GM19328 (cell line): ENCODE results near the gene PRDM15.
"Not testable (repeated sequence)": the region's sequence is repeated elsewhere in the genome, so short reads cannot be mapped to it uniquely, and the experiment has no call there.

Experiments
- ATAC-seq: cut with Tn5 transposase; IDR thresholded peaks from one replicate; pipeline ENCODE4 v1.9.1; 2021; ENCODE audit warnings: mild to moderate bottlenecking, moderate library complexity; ENCODE audit not compliant: unreplicated experiment

The PRDM15 gene

GRCh38 chr21:41810597-41810932 is 68.6 kb downstream of the PRDM15 start:
- ATAC-seq, result no peak

GRCh38 chr21:41809891-41810596 is 69.1 kb downstream of the PRDM15 start:
- no peak for ATAC-seq

- ATAC-seq, result no peak
Observed at GRCh38 chr21:41808846-41809245, 70.3 kb downstream of the PRDM15 start.

- no peak for ATAC-seq
Observed at GRCh38 chr21:41808094-41808493, 71.0 kb downstream of the PRDM15 start.

GRCh38 chr21:41806773-41807172 is 72.4 kb downstream of the PRDM15 start:
- no peak for ATAC-seq

- no peak for ATAC-seq
Observed at GRCh38 chr21:41805643-41806042, 73.5 kb downstream of the PRDM15 start.

- ATAC-seq, result no peak
Observed at GRCh38 chr21:41805038-41805437, 74.1 kb downstream of the PRDM15 start.

- no peak for ATAC-seq
Observed at GRCh38 chr21:41804381-41804780, 74.8 kb downstream of the PRDM15 start.

- ATAC-seq, result no peak
Observed at GRCh38 chr21:41803316-41803715, 75.8 kb downstream of the PRDM15 start.

- no peak for ATAC-seq
Observed at GRCh38 chr21:41802684-41803083, 76.5 kb downstream of the PRDM15 start.

GRCh38 chr21:41802198-41802584 is 77.0 kb downstream of the PRDM15 start:
- no peak for ATAC-seq

GRCh38 chr21:41801321-41802197 is 77.6 kb downstream of the PRDM15 start:
- no peak for ATAC-seq

GRCh38 chr21:41800425-41801320 is 78.5 kb downstream of the PRDM15 start:
- no peak for ATAC-seq

- no peak for ATAC-seq
Observed at GRCh38 chr21:41799763-41800162, 79.4 kb downstream of the PRDM15 start.

GRCh38 chr21:41798326-41798725 is 80.8 kb downstream of the PRDM15 start:
- no peak for ATAC-seq

- ATAC-seq, result no peak
Observed at GRCh38 chr21:41796476-41797080, 82.6 kb downstream of the PRDM15 start.

- ATAC-seq, result no peak
Observed at GRCh38 chr21:41795726-41796125, 83.4 kb downstream of the PRDM15 start.

GRCh38 chr21:41794600-41794999 is 84.5 kb downstream of the PRDM15 start:
- ATAC-seq, result no peak

GRCh38 chr21:41792711-41793110 is 86.4 kb downstream of the PRDM15 start:
- no peak for ATAC-seq

GRCh38 chr21:41786509-41786987 is 92.6 kb downstream of the PRDM15 start:
- ATAC-seq, result no peak

GRCh38 chr21:41785262-41785661 is 93.9 kb downstream of the PRDM15 start:
- ATAC-seq, result not testable (repeated sequence)
